NCI-H510A treated with DMSO at 0.1 percent for 48 hours (cell line): ENCODE data around the gene NDUFA3.

Experiments
- DNase-seq: peaks from one replicate; lab custom pipeline; 2025; lab: John Stamatoyannopoulos, UW

NDUFA3 gene

GRCh38 chr19:54137699-54138488 is 35.2 kb downstream of the NDUFA3 start, which contains the start of gene CNOT3:
Gene CNOT3, plus strand, starts transcription at chr19:54137762. Its CDS starts 5,217 bp downstream, at chr19:54142979.
- DNase-seq, result no peak

DNA sequence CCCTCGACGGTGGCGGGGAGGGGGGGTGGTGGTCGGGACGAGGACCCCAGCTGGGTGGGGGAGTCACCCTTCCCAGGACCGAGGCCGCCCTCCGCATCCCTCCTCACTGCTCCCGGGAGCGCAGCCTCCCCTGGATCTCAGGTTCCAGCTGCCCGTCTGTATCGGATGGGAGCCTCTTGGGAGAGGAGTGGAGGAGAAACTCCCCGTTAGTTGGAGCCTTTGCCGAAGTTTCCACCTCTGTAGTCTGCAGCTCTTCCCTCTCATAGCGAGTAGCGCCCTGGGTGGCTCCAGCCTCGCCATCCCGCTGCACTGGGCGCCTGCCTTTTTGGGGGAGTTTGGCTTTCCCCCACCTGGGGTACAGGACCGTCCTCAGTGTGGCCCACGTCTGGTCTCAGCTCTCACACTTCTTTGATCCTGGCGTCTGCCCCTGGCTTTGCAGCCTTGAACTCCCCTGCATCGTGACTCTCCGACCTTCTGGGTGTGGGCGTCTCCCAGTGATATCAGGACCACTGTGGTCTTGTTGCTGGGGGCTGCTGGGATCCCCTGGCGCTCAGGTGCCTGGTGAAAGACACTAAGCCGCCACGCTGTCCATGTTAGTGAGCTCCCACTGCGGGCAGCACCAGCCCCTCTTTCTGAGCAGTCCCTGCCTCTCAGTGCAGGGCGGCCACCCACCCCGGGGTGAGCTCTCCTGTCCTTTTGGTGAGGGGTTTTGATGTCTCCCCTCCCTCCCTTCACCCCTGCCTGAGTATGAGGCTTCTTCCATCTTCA is 36.0 kb downstream of the NDUFA3 start:
- DNase-seq, result no peak

DNA sequence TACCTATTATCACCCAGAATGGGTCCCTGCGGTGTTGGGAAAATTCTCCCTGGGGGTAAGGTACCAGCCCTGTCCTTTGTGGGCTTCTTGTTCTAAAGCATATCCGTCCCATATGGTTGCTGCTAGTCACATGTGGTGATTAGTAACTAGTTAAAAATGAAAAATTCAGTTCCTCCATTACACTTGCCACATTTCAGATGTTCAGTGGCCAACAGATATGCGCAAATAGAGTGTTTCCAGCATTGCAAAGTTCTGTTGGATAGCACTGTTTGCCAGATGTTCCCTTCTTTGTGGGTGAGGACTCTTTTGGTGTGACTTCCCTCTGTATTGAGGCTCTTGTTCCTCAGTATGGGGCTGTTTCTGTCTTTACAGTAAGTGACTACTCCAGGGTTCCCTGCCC is 38.7 kb downstream of the NDUFA3 start:
- no peak for DNase-seq

DNA sequence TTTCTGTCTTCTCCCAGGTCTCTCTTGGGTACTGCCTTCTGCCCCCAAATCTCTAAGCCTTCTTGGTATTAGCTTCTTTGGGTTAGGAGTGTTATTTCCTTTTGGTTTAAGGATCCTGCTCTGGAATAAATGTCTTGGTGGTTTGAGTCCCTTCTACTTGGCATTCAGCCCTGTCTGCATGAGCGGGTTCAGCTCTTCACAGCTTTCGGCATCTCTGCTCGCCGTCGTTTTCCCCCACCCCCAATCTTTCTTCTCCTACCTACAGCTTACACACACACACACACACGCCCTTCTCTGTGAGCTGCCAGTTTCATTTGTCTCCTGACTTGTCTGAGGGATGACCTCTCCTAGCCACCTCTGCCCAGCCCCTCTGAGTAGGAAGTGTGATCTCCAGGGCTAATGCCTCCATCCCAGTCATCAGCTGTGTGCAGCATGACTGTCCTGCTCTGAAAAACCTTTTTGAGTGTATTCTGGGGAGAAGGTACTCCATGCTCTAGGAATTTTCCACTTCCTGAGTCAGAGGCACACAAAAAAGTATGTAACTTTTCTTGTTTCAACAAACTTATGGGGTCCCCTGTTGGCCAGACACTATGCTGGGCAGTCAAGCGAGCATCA is 39.6 kb downstream of the NDUFA3 start:
- no peak for DNase-seq

DNA sequence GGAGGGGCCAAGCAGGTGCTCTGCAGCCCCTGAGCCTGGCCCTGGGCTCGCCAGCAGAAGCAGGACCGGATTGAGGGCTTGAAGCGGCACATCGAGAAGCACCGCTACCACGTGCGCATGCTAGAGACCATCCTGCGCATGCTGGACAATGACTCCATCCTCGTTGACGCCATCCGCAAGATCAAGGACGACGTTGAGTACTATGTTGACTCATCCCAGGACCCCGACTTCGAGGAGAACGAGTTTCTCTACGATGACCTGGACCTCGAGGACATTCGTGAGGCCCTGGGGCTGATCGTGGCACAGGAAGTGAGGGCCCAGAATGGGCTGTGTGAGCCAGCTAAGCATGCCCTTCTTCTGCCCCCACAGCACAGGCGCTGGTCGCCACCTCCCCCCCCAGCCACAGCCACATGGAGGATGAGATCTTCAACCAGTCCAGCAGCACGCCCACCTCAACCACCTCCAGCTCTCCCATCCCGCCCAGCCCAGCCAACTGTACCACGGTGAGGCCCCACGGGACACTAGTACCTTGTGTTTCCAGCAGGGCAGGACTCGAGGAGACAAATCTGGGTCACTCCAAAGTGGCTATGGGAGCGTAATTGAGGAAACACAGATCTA is 43.0 kb downstream of the NDUFA3 start:
- DNase-seq, result no peak

GRCh38 chr19:54147676-54148075 is 45.0 kb downstream of the NDUFA3 start:
- no peak for DNase-seq

DNA sequence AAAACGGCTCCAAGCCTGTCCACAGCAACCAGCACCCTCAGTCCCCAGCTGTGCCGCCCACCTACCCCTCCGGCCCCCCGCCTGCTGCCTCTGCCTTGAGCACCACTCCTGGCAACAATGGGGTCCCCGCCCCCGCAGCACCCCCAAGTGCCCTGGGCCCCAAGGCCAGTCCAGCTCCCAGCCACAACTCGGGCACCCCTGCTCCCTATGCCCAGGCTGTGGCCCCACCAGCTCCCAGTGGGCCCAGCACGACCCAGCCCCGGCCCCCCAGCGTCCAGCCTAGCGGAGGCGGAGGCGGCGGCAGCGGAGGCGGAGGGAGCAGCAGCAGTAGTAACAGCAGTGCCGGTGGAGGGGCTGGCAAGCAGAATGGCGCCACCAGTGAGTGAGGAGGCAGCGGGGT is 45.5 kb downstream of the NDUFA3 start:
- DNase-seq, result no peak

DNA sequence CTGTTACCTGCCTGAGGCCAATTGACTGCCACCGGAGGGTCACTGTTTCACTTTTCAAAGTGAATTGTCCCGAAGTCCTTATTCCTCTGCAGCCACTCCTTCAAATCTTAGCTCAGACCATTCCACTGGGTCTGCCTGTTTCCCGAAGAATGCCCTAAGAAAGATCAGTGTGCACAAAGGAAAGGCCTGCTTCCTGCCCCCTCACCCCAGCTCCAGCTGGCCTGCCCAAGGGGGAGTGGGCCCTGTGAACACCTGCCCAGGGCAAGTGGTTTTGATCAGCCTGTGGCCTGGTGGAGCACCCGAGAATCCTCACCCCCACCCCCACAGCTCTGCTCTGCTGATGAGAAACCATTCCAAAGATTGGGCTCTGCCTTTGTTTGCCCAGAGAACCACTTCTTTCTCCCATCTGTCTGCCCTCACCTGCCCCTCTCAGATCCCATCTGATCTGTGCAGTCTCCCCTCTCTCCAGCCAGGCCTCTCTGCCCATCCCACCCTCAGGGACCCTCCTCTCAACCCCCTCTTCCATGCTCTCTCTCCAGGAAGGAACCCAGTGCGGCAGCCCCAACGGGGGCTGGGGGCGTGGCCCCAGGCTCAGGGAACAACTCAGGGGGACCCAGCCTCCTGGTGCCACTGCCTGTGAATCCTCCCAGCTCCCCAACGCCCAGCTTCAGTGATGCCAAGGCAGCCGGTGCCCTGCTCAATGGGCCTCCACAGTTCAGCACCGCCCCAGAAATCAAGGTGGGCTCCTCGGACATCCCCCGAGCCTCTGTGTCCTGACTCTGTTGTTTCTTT is 46.6 kb downstream of the NDUFA3 start:
- no peak for DNase-seq

DNA sequence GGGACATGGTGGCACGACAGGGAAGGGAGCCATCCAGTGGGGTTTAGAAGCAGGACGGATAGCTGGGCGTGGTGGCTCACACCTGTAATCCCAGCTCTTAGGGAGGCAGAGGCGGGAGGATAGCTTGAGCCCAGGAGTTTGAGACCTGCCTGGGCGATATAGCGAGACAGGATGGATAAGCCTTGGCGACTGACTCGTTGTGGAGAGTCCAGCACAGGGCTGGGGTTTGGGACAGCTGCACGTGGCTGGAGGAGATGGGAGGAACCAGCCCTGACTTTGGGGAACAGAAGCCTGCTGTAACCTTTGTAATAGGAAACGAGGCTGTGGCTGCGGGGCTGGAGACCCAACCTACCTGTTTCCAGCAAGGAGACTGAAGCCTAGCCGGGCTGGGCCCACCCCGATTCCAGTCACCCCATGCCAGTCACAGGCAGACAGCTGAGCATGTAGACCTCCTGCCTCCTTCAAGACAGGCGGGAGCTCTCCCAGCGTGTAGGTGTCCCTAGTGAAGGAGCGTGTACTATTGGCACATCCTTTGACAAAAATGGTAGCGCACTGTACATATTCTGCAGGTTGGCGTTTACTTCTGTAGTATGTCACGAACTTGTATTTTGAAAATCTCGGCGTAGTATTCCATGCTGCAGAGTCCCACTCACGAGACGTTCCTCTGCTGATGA is 48.8 kb downstream of the NDUFA3 start:
- no peak for DNase-seq

DNA sequence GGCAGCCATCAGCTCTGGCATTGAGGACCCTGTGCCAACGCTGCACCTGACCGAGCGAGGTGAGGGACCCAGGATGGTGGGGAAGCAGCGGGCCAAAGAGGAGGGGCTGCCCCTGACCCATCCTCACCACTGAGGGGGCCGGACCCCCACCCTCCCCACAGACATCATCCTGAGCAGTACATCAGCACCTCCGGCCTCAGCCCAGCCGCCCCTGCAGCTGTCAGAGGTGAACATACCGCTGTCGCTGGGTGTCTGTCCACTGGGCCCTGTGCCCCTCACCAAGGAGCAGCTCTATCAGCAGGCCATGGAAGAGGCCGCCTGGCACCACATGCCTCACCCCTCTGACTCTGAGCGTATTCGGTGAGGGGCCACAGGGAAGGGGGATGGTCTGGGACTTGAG is 49.6 kb downstream of the NDUFA3 start:
- no peak for DNase-seq

DNA sequence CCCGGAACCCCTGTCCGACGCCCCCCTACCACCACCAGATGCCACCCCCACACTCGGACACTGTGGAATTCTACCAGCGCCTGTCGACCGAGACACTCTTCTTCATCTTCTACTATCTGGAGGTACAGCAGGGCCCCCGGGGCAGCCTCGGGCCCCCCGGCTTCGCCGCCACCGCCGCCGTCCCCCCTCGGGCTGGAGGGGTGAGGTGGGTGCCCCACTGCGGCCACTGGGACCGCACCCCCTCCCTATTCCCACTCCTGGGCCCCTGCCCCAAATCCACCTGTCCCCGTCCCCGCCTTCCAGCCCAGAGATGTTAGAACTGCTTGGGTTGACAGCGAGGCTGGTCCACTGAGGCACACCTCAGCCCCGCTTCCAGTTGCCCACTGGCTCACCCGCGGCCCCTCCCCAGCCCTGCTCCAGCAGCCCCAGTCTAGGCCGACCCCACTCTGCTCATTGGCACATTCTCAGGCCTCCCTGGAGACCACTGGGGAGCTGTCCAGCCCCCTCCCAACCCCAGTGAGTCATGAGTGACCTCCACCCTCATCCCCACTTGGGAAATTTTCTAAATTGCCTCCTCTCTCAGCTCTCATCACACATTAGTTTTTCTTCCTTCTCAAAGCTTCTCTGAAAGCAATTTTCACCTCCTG is 50.3 kb downstream of the NDUFA3 start:
- no peak for DNase-seq

DNA sequence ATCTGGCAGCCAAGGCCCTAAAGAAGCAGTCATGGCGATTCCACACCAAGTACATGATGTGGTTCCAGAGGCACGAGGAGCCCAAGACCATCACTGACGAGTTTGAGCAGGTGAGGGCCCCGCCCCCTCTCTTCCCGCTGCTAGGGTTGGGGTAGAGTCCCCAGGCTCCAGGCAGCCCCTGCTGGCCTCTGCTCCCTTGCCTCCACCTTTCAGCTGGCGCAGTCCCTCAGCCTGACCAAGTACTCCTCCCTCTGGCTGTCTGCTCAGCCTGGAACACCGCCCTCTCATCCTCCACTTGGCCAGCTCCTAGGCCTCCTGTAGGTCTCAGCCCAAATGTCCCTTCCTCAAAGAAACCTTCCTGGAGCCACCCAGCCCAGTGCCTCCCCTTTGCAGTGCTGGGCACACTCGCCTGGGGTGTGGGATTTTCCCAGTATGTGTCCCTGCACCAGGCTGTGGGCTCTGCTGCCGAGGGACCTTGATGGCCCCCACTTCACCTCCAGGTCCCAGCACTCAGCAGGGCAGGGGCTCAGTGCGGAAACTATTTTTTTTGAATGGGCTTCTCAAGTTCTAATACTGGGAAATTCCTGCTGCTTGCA is 51.2 kb downstream of the NDUFA3 start:
- no peak for DNase-seq

DNA sequence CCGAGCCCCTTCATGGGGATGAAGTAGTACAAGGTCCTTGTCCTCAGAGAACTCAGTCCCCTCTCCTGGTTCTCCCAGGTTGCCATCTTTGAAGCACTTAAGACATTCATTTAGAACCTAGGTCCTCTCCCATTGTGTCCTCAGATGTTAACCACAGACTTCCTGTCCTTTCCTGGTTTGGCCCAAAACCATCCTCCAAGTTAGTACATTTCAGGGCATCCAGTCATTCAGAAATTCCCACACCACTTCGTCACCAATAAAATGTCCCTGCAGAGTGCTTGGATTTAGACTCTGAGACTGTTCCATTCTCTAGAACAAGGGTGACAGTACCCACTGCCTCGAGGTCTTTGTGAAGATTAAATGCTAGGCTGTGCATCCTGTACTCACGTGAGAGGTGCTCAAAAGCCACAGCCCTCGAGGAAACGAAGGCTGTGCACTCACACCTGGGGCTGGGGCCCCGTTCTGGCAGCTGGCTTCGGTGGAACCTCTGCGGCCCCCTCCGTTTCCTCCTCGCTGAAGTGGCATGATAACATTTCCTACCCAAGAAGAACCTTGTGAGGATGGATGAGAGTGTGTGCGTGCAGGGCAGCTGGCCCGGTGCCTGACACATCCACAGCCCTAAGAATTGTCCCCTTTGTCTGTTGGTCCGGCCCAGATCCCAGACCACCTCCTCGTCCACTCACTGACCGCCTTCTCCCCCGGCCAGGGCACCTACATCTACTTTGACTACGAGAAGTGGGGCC is 52.1 kb downstream of the NDUFA3 start:
- no peak for DNase-seq

DNA sequence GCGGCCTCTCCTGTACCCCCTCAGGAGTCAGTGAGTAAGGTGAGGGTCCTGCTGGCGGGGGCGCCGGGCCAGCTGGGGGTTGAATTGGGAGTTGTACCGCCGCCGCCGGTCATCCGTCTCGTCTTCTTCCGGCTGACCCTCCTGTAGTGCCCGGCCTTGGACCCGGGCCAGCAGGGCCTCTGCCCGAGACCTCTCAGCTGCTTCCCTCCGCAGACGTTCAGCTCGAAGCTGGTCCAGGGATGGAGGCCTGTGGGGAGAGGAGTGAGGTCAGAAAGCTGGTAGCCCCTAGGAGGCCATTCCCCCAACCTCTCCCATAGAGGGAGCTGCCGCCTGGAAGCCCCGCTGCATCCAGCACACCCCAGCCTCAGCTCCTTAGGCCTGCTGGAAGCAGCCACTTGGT is 53.0 kb downstream of the NDUFA3 start:
- DNase-seq, result no peak

GRCh38 chr19:54156490-54156889 is 53.8 kb downstream of the NDUFA3 start:
- DNase-seq, result no peak

GRCh38 chr19:54156953-54157352 is 54.3 kb downstream of the NDUFA3 start:
- DNase-seq, result peak; percentile 19
